GM23338 (cell line): ENCODE data around the gene KRTAP5-6.

Experiments used
- CREB1 ChIP-seq: fragments of 250-450 bp; sonication (Bioruptor Pico); IDR thresholded peaks from 2 replicates; pipeline ENCODE4 v1.5.0; 2020; ENCODE audit warnings: low read depth, mild to moderate bottlenecking, moderate library complexity
- EZH2 ChIP-seq: fragments of 200-600 bp; sonication (generic); IDR thresholded peaks from one replicate; pipeline ENCODE4 v1.8.0; 2017; ENCODE audit warnings: antibody characterized with exemption, mild to moderate bottlenecking, low read depth; ENCODE audit not compliant: unreplicated experiment
- EZH2phosphoT487 ChIP-seq: fragments of 200-600 bp; sonication (generic); IDR thresholded peaks from one replicate; pipeline ENCODE4 v1.8.1; 2018; ENCODE audit warnings: antibody characterized with exemption; ENCODE audit not compliant: unreplicated experiment
- JUNB ChIP-seq: IDR thresholded peaks from one replicate; pipeline ENCODE4 v1.6.1; 2016; ENCODE audit warnings: antibody characterized with exemption; ENCODE audit not compliant: unreplicated experiment
- NANOG ChIP-seq: IDR thresholded peaks from 2 replicates; pipeline ENCODE4 v1.6.1; 2016; ENCODE audit warnings: antibody characterized with exemption, borderline replicate concordance
- POLR2AphosphoS5 ChIP-seq: IDR thresholded peaks from 2 replicates; pipeline ENCODE4 v1.6.1; 2016; ENCODE audit warnings: antibody characterized with exemption, low read depth
- STAT1 ChIP-seq: IDR thresholded peaks from one replicate; pipeline ENCODE4 v1.6.1; 2016; ENCODE audit warnings: antibody characterized with exemption; ENCODE audit not compliant: unreplicated experiment
- ZNF114 ChIP-seq: fragments of 250-450 bp; sonication (Bioruptor Pico); IDR thresholded peaks from 2 replicates; pipeline ENCODE4 v1.5.0; 2020; ENCODE audit warnings: mild to moderate bottlenecking, moderate library complexity
- ZNF331 ChIP-seq: fragments of 250-450 bp; sonication (Bioruptor Pico); IDR thresholded peaks from 2 replicates; pipeline ENCODE4 v1.5.0; 2020; ENCODE audit warnings: low read depth, mild to moderate bottlenecking, moderate library complexity
- TF ChIP-seq, protein P1 (sequence below): IDR thresholded peaks from one replicate; pipeline ENCODE4 v1.6.1; 2018; ENCODE audit warnings: antibody characterized with exemption; ENCODE audit not compliant: unreplicated experiment
- TF ChIP-seq, protein P2 (sequence below), 2 experiments: fragments of 200-600 bp in 1 of 2; sonication (generic) in 1 of 2; conservative IDR thresholded peaks; 2 replicates each; pipeline versions ENCODE4 v1.5.1 to v1.6.1; 2016 to 2017; ENCODE audit warnings: antibody characterized with exemption in 2 of 2, low read depth in 2 of 2, mild to moderate bottlenecking in 2 of 2, moderate library complexity in 1 of 2
- TF ChIP-seq, protein P3 (sequence below): IDR thresholded peaks from 2 replicates; pipeline ENCODE4 v1.6.1; 2016; ENCODE audit warnings: antibody characterized with exemption
- TF ChIP-seq, protein P4 (sequence below): fragments of 250-450 bp; sonication (Bioruptor Pico); IDR thresholded peaks from 2 replicates; pipeline ENCODE4 v1.5.0; 2020; ENCODE audit warnings: mild to moderate bottlenecking, moderate library complexity

DNA sequence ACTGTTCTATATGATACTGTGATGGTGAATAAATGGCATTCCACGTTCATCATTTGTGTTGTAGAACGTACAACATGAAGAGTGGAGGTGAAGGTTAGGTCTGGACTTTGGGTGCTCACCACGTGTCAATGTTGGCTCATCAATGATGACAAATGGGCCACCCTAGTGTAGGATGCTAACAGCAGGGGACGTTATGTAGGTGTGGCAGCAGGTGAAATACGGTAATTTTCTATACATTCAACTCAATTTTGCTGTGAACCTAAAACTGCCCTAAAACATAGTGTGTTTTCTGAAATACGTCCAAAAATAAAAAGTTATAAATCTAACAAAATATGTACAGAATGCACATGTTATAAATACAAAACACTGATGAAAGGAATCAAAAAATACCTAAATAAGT, 6.2 kb downstream of the KRTAP5-6 start:
- TF ChIP-seq, protein P1, sequence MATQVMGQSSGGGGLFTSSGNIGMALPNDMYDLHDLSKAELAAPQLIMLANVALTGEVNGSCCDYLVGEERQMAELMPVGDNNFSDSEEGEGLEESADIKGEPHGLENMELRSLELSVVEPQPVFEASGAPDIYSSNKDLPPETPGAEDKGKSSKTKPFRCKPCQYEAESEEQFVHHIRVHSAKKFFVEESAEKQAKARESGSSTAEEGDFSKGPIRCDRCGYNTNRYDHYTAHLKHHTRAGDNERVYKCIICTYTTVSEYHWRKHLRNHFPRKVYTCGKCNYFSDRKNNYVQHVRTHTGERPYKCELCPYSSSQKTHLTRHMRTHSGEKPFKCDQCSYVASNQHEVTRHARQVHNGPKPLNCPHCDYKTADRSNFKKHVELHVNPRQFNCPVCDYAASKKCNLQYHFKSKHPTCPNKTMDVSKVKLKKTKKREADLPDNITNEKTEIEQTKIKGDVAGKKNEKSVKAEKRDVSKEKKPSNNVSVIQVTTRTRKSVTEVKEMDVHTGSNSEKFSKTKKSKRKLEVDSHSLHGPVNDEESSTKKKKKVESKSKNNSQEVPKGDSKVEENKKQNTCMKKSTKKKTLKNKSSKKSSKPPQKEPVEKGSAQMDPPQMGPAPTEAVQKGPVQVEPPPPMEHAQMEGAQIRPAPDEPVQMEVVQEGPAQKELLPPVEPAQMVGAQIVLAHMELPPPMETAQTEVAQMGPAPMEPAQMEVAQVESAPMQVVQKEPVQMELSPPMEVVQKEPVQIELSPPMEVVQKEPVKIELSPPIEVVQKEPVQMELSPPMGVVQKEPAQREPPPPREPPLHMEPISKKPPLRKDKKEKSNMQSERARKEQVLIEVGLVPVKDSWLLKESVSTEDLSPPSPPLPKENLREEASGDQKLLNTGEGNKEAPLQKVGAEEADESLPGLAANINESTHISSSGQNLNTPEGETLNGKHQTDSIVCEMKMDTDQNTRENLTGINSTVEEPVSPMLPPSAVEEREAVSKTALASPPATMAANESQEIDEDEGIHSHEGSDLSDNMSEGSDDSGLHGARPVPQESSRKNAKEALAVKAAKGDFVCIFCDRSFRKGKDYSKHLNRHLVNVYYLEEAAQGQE = no peak
- TF ChIP-seq EZH2 = no peak
- TF ChIP-seq, protein P2, sequence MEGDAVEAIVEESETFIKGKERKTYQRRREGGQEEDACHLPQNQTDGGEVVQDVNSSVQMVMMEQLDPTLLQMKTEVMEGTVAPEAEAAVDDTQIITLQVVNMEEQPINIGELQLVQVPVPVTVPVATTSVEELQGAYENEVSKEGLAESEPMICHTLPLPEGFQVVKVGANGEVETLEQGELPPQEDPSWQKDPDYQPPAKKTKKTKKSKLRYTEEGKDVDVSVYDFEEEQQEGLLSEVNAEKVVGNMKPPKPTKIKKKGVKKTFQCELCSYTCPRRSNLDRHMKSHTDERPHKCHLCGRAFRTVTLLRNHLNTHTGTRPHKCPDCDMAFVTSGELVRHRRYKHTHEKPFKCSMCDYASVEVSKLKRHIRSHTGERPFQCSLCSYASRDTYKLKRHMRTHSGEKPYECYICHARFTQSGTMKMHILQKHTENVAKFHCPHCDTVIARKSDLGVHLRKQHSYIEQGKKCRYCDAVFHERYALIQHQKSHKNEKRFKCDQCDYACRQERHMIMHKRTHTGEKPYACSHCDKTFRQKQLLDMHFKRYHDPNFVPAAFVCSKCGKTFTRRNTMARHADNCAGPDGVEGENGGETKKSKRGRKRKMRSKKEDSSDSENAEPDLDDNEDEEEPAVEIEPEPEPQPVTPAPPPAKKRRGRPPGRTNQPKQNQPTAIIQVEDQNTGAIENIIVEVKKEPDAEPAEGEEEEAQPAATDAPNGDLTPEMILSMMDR (conservative IDR thresholded peaks at IDR 0.05; ENCODE audit: low read depth in 2 of 2) = no peak
- no peak for TF ChIP-seq EZH2phosphoT487
- TF ChIP-seq ZNF331 (CRISPR knock-in tag) = no peak
- TF ChIP-seq POLR2AphosphoS5 = no peak
- TF ChIP-seq, protein P3, sequence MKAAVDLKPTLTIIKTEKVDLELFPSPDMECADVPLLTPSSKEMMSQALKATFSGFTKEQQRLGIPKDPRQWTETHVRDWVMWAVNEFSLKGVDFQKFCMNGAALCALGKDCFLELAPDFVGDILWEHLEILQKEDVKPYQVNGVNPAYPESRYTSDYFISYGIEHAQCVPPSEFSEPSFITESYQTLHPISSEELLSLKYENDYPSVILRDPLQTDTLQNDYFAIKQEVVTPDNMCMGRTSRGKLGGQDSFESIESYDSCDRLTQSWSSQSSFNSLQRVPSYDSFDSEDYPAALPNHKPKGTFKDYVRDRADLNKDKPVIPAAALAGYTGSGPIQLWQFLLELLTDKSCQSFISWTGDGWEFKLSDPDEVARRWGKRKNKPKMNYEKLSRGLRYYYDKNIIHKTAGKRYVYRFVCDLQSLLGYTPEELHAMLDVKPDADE = no peak
- TF ChIP-seq CREB1 (CRISPR knock-in tag) = no peak
- no peak for TF ChIP-seq ZNF114 (CRISPR knock-in tag)
- no peak for TF ChIP-seq STAT1
- TF ChIP-seq JUNB = no peak
- no peak for TF ChIP-seq NANOG
- TF ChIP-seq, protein P4, sequence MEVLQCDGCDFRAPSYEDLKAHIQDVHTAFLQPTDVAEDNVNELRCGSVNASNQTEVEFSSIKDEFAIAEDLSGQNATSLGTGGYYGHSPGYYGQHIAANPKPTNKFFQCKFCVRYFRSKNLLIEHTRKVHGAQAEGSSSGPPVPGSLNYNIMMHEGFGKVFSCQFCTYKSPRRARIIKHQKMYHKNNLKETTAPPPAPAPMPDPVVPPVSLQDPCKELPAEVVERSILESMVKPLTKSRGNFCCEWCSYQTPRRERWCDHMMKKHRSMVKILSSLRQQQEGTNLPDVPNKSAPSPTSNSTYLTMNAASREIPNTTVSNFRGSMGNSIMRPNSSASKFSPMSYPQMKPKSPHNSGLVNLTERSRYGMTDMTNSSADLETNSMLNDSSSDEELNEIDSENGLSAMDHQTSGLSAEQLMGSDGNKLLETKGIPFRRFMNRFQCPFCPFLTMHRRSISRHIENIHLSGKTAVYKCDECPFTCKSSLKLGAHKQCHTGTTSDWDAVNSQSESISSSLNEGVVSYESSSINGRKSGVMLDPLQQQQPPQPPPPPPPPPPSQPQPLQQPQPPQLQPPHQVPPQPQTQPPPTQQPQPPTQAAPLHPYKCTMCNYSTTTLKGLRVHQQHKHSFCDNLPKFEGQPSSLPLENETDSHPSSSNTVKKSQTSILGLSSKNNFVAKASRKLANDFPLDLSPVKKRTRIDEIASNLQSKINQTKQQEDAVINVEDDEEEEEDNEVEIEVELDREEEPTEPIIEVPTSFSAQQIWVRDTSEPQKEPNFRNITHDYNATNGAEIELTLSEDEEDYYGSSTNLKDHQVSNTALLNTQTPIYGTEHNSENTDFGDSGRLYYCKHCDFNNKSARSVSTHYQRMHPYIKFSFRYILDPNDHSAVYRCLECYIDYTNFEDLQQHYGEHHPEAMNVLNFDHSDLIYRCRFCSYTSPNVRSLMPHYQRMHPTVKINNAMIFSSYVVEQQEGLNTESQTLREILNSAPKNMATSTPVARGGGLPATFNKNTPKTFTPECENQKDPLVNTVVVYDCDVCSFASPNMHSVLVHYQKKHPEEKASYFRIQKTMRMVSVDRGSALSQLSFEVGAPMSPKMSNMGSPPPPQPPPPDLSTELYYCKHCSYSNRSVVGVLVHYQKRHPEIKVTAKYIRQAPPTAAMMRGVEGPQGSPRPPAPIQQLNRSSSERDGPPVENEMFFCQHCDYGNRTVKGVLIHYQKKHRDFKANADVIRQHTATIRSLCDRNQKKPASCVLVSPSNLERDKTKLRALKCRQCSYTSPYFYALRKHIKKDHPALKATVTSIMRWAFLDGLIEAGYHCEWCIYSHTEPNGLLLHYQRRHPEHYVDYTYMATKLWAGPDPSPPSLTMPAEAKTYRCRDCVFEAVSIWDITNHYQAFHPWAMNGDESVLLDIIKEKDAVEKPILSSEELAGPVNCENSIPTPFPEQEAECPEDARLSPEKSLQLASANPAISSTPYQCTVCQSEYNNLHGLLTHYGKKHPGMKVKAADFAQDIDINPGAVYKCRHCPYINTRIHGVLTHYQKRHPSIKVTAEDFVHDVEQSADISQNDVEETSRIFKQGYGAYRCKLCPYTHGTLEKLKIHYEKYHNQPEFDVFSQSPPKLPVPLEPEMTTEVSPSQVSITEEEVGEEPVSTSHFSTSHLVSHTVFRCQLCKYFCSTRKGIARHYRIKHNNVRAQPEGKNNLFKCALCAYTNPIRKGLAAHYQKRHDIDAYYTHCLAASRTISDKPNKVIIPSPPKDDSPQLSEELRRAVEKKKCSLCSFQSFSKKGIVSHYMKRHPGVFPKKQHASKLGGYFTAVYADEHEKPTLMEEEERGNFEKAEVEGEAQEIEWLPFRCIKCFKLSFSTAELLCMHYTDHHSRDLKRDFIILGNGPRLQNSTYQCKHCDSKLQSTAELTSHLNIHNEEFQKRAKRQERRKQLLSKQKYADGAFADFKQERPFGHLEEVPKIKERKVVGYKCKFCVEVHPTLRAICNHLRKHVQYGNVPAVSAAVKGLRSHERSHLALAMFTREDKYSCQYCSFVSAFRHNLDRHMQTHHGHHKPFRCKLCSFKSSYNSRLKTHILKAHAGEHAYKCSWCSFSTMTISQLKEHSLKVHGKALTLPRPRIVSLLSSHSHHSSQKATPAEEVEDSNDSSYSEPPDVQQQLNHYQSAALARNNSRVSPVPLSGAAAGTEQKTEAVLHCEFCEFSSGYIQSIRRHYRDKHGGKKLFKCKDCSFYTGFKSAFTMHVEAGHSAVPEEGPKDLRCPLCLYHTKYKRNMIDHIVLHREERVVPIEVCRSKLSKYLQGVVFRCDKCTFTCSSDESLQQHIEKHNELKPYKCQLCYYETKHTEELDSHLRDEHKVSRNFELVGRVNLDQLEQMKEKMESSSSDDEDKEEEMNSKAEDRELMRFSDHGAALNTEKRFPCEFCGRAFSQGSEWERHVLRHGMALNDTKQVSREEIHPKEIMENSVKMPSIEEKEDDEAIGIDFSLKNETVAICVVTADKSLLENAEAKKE (CRISPR knock-in tag) = no peak
